ENCODE data around the gene TXNDC8. TPM values are rescaled to one million over a fixed set of nuclear protein-coding genes. Genes with fewer than 3 reads are reported as not detected.
"Not testable (repeated sequence)": the region's sequence is repeated elsewhere in the genome, so short reads cannot be mapped to it uniquely, and the experiment has no call there.

TXNDC8 gene
- total RNA-seq, 1 donor from 2014 or later = not detected

DNA sequence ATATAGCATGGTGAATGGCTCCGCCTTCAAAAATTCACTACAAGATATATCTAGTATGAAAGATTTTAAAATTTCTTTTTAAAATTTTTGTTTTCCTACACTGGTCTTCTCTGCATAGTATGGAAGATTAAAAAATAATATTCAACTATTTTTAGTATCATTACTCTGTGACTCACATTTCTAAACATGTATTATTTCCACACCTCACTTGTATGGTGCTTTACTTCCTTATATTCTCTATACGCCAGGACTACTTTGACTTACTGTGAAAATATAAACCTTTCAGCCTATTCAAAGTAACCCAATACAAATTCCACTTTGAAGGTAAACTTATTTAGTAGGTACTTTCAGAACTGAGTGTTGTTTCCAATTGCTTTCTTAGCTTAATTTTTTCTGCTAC, 26.8 kb upstream of the TXNDC8 start:
- TF ChIP-seq, protein P1, sequence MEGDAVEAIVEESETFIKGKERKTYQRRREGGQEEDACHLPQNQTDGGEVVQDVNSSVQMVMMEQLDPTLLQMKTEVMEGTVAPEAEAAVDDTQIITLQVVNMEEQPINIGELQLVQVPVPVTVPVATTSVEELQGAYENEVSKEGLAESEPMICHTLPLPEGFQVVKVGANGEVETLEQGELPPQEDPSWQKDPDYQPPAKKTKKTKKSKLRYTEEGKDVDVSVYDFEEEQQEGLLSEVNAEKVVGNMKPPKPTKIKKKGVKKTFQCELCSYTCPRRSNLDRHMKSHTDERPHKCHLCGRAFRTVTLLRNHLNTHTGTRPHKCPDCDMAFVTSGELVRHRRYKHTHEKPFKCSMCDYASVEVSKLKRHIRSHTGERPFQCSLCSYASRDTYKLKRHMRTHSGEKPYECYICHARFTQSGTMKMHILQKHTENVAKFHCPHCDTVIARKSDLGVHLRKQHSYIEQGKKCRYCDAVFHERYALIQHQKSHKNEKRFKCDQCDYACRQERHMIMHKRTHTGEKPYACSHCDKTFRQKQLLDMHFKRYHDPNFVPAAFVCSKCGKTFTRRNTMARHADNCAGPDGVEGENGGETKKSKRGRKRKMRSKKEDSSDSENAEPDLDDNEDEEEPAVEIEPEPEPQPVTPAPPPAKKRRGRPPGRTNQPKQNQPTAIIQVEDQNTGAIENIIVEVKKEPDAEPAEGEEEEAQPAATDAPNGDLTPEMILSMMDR (conservative IDR thresholded peaks at IDR 0.05) = no peak
- H3K4me3 Mint-ChIP-seq = no peak overlapping the region
- H3K36me3 Mint-ChIP-seq (ENCODE audit: low read depth) = no peaks in the 10 kb centered on the region
- no peaks in the 10 kb centered on the region for H3K27me3 Mint-ChIP-seq (ENCODE audit: low read depth)
- H3K27ac Mint-ChIP-seq (ENCODE audit: unreplicated experiment) = no peak overlapping the region
- no peak for DNase-seq (ENCODE audit: low read depth, low spot score)
- no peaks in the 10 kb centered on the region for H3K9me3 Mint-ChIP-seq
- no peaks in the 10 kb centered on the region for H3K4me1 Mint-ChIP-seq

DNA sequence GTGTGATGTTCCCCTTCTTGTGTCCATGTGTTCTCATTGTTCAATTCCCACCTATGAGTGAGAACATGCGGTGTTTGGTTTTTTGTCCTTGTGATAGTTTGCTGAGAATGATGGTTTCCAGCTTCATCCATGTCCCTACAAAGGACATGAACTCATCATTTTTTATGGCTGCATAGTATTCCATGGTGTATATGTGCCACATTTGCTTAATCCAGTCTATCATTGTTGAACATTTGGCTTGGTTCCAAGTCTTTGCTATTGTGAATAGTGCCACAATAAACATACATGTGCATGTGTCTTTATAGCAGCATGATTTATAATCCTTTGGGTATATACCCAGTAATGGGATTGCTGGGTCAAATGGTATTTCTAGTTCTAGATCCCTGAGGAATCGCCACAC, 21.3 kb upstream of the TXNDC8 start:
- not testable (repeated sequence) for H3K4me1 Mint-ChIP-seq; H3K4me3 Mint-ChIP-seq; H3K27me3 Mint-ChIP-seq (ENCODE audit: low read depth)

DNA sequence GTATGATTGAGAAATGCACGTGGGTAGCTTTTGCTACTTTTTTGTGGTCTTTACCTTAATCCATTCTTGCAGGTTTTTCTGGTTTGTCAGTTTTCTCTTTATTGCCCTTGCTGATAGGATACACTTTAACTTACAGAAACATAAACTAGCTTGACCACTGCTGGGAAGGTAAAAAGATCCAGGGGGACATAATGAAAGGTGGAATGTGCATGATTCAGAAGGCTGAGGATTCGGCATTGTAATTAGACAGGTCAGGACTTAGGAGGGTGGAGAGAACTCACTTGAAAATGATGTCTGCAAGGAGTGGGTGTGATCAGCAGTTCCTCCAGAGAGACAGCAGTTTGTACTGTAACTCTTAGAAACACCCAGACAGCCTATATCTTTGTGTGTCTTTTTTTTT, 19.8 kb upstream of the TXNDC8 start:
- H3K36me3 Mint-ChIP-seq (ENCODE audit: low read depth) = no peaks in the 10 kb centered on the region
- H3K27ac Mint-ChIP-seq (ENCODE audit: unreplicated experiment) = no peak overlapping the region
- TF ChIP-seq, protein P1 (conservative IDR thresholded peaks at IDR 0.05) = no peak
- H3K4me3 Mint-ChIP-seq = no peak overlapping the region
- H3K27me3 Mint-ChIP-seq (ENCODE audit: low read depth) = no peaks in the 10 kb centered on the region
- no peaks in the 10 kb centered on the region for H3K9me3 Mint-ChIP-seq
- DNase-seq (ENCODE audit: low read depth, low spot score) = no peak
- no peaks in the 10 kb centered on the region for H3K4me1 Mint-ChIP-seq

More for the DNA sequence above, 21.3 kb upstream of the TXNDC8 start:
- not testable (repeated sequence) for H3K36me3 Mint-ChIP-seq (ENCODE audit: low read depth); DNase-seq (ENCODE audit: low read depth, low spot score); H3K27ac Mint-ChIP-seq (ENCODE audit: unreplicated experiment); H3K9me3 Mint-ChIP-seq

DNA sequence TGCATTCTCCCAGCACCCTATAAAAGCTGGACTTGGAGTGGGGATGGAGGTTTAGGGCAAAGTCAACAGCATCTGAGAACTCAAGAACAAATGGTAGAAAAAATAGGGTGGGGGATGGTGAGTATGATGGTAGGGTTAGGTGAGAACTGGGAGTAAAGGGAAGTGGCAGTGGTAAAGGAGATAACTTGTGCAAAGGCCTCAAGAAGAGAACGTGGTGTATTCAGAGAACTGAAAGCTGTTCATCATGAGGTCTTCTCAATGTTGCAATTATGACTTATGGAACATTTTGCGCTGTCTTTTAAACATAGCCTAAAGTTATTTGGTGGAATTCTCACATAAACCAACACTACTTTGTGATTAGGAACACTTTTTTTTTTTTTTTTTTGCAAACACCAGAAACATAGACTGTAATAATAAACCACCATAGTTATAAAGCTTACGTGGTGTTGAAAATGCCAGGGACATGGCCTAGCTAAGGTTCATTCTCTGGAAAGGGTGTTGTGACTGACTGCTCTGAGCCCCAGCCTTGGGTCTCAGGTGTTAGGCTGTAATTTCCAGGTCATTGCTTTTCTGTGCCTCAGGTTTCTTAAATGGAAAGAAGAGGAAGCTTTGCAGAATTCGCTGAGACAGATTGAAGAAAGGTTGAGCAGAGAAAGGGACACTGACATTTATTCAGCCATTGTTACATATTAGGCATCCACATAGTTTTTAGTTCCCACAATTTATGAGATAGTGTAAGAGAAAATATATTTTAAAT, 19.2 kb upstream of the TXNDC8 start:
- H3K4me1 Mint-ChIP-seq = no peaks in the 10 kb centered on the region
- no peak for DNase-seq (ENCODE audit: low read depth, low spot score)
- H3K4me3 Mint-ChIP-seq = no peak overlapping the region
- H3K9me3 Mint-ChIP-seq = no peaks in the 10 kb centered on the region
- no peaks in the 10 kb centered on the region for H3K36me3 Mint-ChIP-seq (ENCODE audit: low read depth)
- TF ChIP-seq, protein P1 (conservative IDR thresholded peaks at IDR 0.05) = no peak
- H3K27ac Mint-ChIP-seq (ENCODE audit: unreplicated experiment) = no peak overlapping the region
- H3K27me3 Mint-ChIP-seq (ENCODE audit: low read depth) = no peaks in the 10 kb centered on the region

DNA sequence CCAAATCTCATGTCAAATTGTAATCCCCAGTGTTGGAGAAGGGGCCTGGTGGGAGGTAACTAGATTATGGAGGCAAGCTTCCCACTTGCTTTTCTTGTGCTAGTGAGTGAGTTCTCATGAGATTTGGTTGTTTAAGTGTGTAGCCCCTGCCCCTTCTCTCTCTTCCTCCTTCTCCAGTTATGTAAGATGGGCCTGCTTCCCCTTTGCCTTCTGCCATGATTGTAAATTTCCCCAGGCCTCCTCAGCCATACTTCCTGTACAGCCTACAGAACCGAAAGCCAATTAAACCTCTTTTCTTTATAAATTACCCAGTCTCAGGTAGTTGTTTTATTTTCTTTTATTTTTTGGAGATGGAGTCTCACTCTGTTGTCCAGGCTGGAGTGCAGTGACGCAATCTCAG, 18.2 kb upstream of the TXNDC8 start:
- Mint-ChIP-seq H3K27ac (ENCODE audit: unreplicated experiment) (no peak overlapping the region), H3K27me3 (ENCODE audit: low read depth) (no peaks in the 10 kb centered on the region)

DNA sequence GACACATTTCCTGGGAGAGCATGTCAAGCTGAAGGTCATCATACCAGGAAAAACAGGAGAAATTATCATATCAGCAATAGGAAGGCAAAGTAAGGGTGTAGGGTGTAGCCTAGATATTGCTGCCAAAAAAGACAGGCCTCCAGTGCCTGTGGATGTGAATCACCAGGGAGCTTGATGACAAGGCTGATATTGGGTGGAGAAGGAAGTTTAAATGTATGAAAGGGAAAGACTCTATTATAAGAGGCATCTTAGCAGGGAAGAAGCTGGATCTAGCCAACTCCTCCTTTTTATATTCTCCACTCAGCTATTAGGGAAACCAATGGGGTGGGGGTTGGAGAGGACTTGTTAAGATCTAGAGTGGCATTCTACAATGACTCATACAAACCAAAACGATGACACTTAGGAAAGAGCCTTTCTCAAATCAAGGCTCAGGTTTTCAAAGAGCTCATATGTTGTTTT, 13.4 kb upstream of the TXNDC8 start:
- TF ChIP-seq, protein P1 (conservative IDR thresholded peaks at IDR 0.05) = no peak
- no peak for DNase-seq (ENCODE audit: low read depth, low spot score)
- Mint-ChIP-seq H3K36me3 (ENCODE audit: low read depth) (no peaks in the 10 kb centered on the region), H3K27me3 (ENCODE audit: low read depth) (no peaks in the 10 kb centered on the region), H3K4me3 (no peak overlapping the region), H3K27ac (ENCODE audit: unreplicated experiment) (no peak overlapping the region), H3K4me1 (no peaks in the 10 kb centered on the region), H3K9me3 (no peaks in the 10 kb centered on the region)

More for the DNA sequence above, 18.2 kb upstream of the TXNDC8 start:
- Mint-ChIP-seq H3K4me1 (no peaks in the 10 kb centered on the region), H3K9me3 (no peaks in the 10 kb centered on the region), H3K4me3 (no peak overlapping the region), H3K36me3 (ENCODE audit: low read depth) (no peaks in the 10 kb centered on the region)
- DNase-seq (ENCODE audit: low read depth, low spot score) = no peak
- TF ChIP-seq, protein P1 (conservative IDR thresholded peaks at IDR 0.05) = no peak
